CD14-positive monocyte (primary cell): ENCODE results near the gene RABL2A. TPM values are rescaled to one million over a fixed set of nuclear protein-coding genes. Genes with fewer than 3 reads are reported as not detected.

ENCODE experiments used
- DNase-seq, 3 donors: peaks; one replicate each; pipeline ENCODE4 v3.0.0-alpha.2; 2011 to 2022
- H2AFZ ChIP-seq: 2 replicates; pipeline ENCODE4 v1.6.0; 2012; ENCODE audit warnings: mild to moderate bottlenecking, low read depth, low read length, inconsistent platforms; ENCODE audit not compliant: insufficient read depth, poor library complexity, severe bottlenecking
- H3K27ac ChIP-seq, 2 donors: 1 replicate in 1 of 2; 2 replicates in 1 of 2; pipeline ENCODE4 v1.5.1; 2012 to 2013; ENCODE audit warnings: low read length in 2 of 2, control low read depth in 1 of 2, inconsistent platforms in 1 of 2, low read depth in 1 of 2, mild to moderate bottlenecking in 1 of 2
- H3K27me3 ChIP-seq, 2 donors: one replicate each; pipeline versions ENCODE4 v1.6.0 to v1.6.1; 2011 to 2013; ENCODE audit warnings: low read length in 2 of 2; ENCODE audit not compliant: control insufficient read depth in 2 of 2, insufficient read depth in 2 of 2
- H3K36me3 ChIP-seq, 2 donors: replicated peaks in 1 of 2; 1 replicate in 1 of 2; 2 replicates in 1 of 2; pipeline versions ENCODE4 v1.5.1 to v1.6.1; 2012 to 2013; ENCODE audit warnings: low read length in 2 of 2, control low read depth in 1 of 2, inconsistent platforms in 1 of 2, mild to moderate bottlenecking in 1 of 2; ENCODE audit not compliant: insufficient read depth in 2 of 2, control insufficient read depth in 1 of 2
- H3K4me1 ChIP-seq, 2 donors: 1 replicate in 1 of 2; 2 replicates in 1 of 2; pipeline versions ENCODE4 v1.5.1 to v1.6.1; 2012 to 2013; ENCODE audit warnings: low read length in 2 of 2, control low read depth in 1 of 2, inconsistent platforms in 1 of 2, mild to moderate bottlenecking in 1 of 2, moderate library complexity in 1 of 2; ENCODE audit not compliant: insufficient read depth in 2 of 2, control insufficient read depth in 1 of 2
- H3K4me2 ChIP-seq: replicated peaks from 2 replicates; pipeline ENCODE3; 2012; ENCODE audit warnings: low read length, moderate library complexity, mild to moderate bottlenecking; ENCODE audit not compliant: poor library complexity, severe bottlenecking; ENCODE audit errors: extremely low read depth
- H3K4me3 ChIP-seq, 3 experiments: fragments of 200-600 bp in 1 of 3; sonication (generic) in 1 of 3; replicated peaks in 1 of 3; 1 replicate in 2 of 3; 2 replicates in 1 of 3; pipeline ENCODE4 v1.5.1; 2011 to 2013; ENCODE audit warnings: low read length in 3 of 3, mild to moderate bottlenecking in 3 of 3, control low read depth in 2 of 3, low read depth in 2 of 3, inconsistent platforms in 1 of 3, moderate library complexity in 1 of 3
- H3K79me2 ChIP-seq: 2 replicates; pipeline ENCODE4 v1.6.0; 2012; ENCODE audit warnings: mild to moderate bottlenecking, control low read depth, inconsistent platforms, low read length, moderate library complexity; ENCODE audit not compliant: insufficient read depth
- H3K9ac ChIP-seq: 2 replicates; pipeline ENCODE4 v1.6.0; 2017; ENCODE audit warnings: low read length, mild to moderate bottlenecking; ENCODE audit not compliant: insufficient read depth, poor library complexity, severe bottlenecking
- H3K9me3 ChIP-seq, 2 donors: replicated peaks in 1 of 2; 1 replicate in 1 of 2; 2 replicates in 1 of 2; pipeline versions ENCODE4 v1.5.1 to v1.6.1; 2012 to 2013; ENCODE audit warnings: low read length in 2 of 2, control low read depth in 1 of 2; ENCODE audit not compliant: control insufficient read depth in 1 of 2, insufficient read depth in 1 of 2
- H4K20me1 ChIP-seq: 2 replicates; pipeline ENCODE4 v1.6.0; 2012; ENCODE audit warnings: mild to moderate bottlenecking, low read length, control low read depth, moderate library complexity; ENCODE audit not compliant: insufficient read depth
- H3K27ac Mint-ChIP-seq, 7 donors: one replicate each; pipeline ENCODE4 v1.8.0; 2020; ENCODE audit warnings: mild to moderate bottlenecking in 7 of 7, mixed read lengths in 7 of 7, moderate library complexity in 6 of 7, inconsistent platforms in 2 of 7
- H3K27me3 Mint-ChIP-seq, 3 donors: one replicate each; pipeline ENCODE4 v1.8.0; 2021 to 2022; ENCODE audit warnings: low read depth in 3 of 3, mild to moderate bottlenecking in 3 of 3, mixed read lengths in 3 of 3, moderate library complexity in 3 of 3, inconsistent platforms in 1 of 3
- H3K36me3 Mint-ChIP-seq, 2 donors: one replicate each; pipeline ENCODE4 v1.8.0; 2020; ENCODE audit warnings: mixed read lengths in 2 of 2, inconsistent platforms in 1 of 2, mild to moderate bottlenecking in 1 of 2
- H3K4me1 Mint-ChIP-seq: one replicate; pipeline ENCODE4 v1.8.0; 2020; ENCODE audit warnings: mild to moderate bottlenecking, mixed read lengths
- H3K4me3 Mint-ChIP-seq, 2 donors: one replicate each; pipeline ENCODE4 v1.8.0; 2020; ENCODE audit warnings: mild to moderate bottlenecking in 2 of 2, mixed read lengths in 2 of 2, moderate library complexity in 1 of 2
- H3K9me3 Mint-ChIP-seq, 7 donors: one replicate each; pipeline ENCODE4 v1.8.0; 2020 to 2022; ENCODE audit warnings: mixed read lengths in 7 of 7, mild to moderate bottlenecking in 6 of 7, moderate library complexity in 6 of 7, inconsistent platforms in 2 of 7
- WGBS: methylation state at CpG from one replicate; pipeline ENCODE4 v1.1.5; 2013; ENCODE audit warnings: missing lambda C conversion rate; ENCODE audit not compliant: insufficient coverage; 5-methylcytosine and 5-hydroxymethylcytosine counted together
- intact Hi-C, 2 donors: fragments of 100-400 bp; cut with micrococcal nuclease; formaldehyde crosslinking; loops; one replicate each; pipeline versions ENCODE4 v1.15.0 to v1.15.1; 2023
- polyA plus RNA-seq, 3 donors: library from polyadenylated mRNA; depleted of rRNA in 1 of 3; unstranded in 2 of 3; stranded (reverse) in 1 of 3; fragments of 300-500 nt in 2 of 3; fragments of >200 nt in 1 of 3; fragmentation: Illumina TruSeq in 2 of 3; gene quantifications; 1 replicate in 2 of 3; 2 replicates in 1 of 3; pipeline ENCODE4 v1.2.3, GENCODE V29; 2012 to 2021
- TF ChIP-seq, protein P1 (sequence below): fragments of 200-600 bp; IDR thresholded peaks from one replicate; pipeline ENCODE4 v1.8.0; 2022; ENCODE audit warnings: antibody characterized with exemption, mild to moderate bottlenecking

RABL2A gene
- polyA plus RNA-seq, 3 donors: 4.3 to 15.6 (median 5.1) TPM

DNA sequence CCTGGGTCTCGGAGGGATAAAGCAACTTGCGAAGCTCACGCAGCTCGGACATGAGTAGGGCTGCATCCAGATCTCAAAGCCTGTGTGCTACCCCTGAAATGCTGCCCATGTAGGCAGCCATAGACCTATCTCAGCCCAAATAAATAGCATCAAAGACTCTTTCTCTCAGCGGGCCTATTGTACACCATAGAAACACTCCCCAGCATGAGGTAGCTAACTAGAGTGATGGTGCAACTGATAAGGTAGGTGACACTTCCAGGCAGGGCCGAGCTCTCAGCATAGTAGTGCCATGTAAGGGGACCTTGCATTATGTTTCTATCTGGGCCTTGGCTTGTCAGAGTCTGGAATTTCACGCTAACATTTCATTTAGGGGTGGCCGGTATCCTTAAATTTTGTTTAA is 52.4 kb downstream of the RABL2A start:
- Histone ChIP-seq H4K20me1 (no peaks in the 10 kb centered on the region), H3K9me3 (no peaks in the 10 kb centered on the region), H3K79me2 (no peaks in the 10 kb centered on the region), H3K4me1 (no peaks in the 10 kb centered on the region), H3K27me3 (no peaks in the 10 kb centered on the region), H3K4me3 (no peak overlapping the region), H3K36me3 (no peaks in the 10 kb centered on the region), H2AFZ (no peak overlapping the region), H3K9ac (no peak overlapping the region), H3K4me2 (no peak overlapping the region), H3K27ac (no peak overlapping the region)
- Mint-ChIP-seq H3K27me3 (no peaks in the 10 kb centered on the region), H3K36me3 (no peaks in the 10 kb centered on the region), H3K9me3 (peaks cover 0 to 13% (median 5%) of the 10 kb centered on the region in 7 donors), H3K4me1 (no peaks in the 10 kb centered on the region), H3K4me3 (no peak overlapping the region), H3K27ac (no peak overlapping the region)
- intact Hi-C loops: no loop called here
- 100% methylated on average over 4 of the region's 8 CpGs for WGBS
- TF ChIP-seq, protein P1, sequence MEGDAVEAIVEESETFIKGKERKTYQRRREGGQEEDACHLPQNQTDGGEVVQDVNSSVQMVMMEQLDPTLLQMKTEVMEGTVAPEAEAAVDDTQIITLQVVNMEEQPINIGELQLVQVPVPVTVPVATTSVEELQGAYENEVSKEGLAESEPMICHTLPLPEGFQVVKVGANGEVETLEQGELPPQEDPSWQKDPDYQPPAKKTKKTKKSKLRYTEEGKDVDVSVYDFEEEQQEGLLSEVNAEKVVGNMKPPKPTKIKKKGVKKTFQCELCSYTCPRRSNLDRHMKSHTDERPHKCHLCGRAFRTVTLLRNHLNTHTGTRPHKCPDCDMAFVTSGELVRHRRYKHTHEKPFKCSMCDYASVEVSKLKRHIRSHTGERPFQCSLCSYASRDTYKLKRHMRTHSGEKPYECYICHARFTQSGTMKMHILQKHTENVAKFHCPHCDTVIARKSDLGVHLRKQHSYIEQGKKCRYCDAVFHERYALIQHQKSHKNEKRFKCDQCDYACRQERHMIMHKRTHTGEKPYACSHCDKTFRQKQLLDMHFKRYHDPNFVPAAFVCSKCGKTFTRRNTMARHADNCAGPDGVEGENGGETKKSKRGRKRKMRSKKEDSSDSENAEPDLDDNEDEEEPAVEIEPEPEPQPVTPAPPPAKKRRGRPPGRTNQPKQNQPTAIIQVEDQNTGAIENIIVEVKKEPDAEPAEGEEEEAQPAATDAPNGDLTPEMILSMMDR: no peak
- DNase-seq: no peak

DNA sequence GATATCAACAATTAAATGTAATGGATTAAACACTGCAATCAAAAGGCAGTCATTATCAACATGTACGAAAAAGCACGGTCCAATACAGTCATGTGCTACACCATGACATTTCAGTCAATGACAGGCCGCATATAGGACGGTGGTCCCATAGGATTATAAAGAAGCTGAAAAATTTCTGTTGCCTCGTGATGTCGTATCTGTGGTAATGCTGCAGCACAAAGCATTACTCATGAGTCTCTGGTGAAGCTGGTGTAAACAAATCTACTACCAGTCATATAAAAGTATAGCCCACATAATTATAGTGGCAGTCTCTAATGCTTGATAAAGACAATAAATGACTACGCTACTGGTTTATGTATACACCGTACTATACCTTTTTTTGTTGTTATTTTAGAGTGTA is 58.4 kb downstream of the RABL2A start:
- no peak overlapping the region for H3K27ac ChIP-seq
- H4K20me1 ChIP-seq: no peaks in the 10 kb centered on the region
- no peak overlapping the region for H3K4me3 Mint-ChIP-seq
- H3K4me1 Mint-ChIP-seq: no peaks in the 10 kb centered on the region
- no peaks in the 10 kb centered on the region for H3K36me3 Mint-ChIP-seq
- WGBS: 100% methylated on average over 3 of the region's 8 CpGs
- no peak overlapping the region for H3K4me3 ChIP-seq
- H3K79me2 ChIP-seq: no peaks in the 10 kb centered on the region
- no peaks in the 10 kb centered on the region for H3K27me3 ChIP-seq
- no peak overlapping the region for H3K27ac Mint-ChIP-seq
- DNase-seq: no peak
- TF ChIP-seq, protein P1: no peak
- H3K4me2 ChIP-seq: no peak overlapping the region
- H3K9ac ChIP-seq: no peak overlapping the region
- no peaks in the 10 kb centered on the region for H3K4me1 ChIP-seq
- peaks cover 0 to 15% (median 5%) of the 10 kb centered on the region in 7 donors for H3K9me3 Mint-ChIP-seq
- no peaks in the 10 kb centered on the region for H3K9me3 ChIP-seq
- intact Hi-C loops: no loop called here
- H2AFZ ChIP-seq: no peak overlapping the region
- H3K36me3 ChIP-seq: no peaks in the 10 kb centered on the region
- no peaks in the 10 kb centered on the region for H3K27me3 Mint-ChIP-seq
